Measurements from ENCODE around the gene ST6GALNAC5.

Gene ST6GALNAC5

DNA sequence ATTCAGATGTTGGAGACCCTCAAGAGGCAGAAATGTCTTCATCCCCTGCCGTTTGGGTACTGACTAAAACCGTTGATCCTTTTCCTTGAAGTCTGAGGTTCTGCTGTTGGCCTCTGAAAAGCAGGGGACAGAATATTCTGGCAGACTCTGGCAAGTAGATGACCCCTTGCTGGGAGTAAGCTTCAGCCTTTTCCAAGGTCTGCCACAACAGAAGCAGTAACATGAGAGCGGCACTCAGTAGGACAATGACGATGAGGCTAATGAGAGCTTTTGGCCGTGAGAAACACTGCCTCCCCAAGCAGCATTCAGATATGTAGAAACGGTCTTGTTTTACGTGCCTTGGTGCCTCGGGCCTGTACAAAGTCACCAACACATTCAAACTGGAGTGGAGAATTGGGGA is 143.7 kb downstream of the ST6GALNAC5 start:
- H3K27ac ChIP-seq: no peak overlapping the region
- TF ChIP-seq ZFX (IDR thresholded peaks at IDR 0.05; ENCODE audit: borderline replicate concordance): no peak
- TF ChIP-seq, protein P1, sequence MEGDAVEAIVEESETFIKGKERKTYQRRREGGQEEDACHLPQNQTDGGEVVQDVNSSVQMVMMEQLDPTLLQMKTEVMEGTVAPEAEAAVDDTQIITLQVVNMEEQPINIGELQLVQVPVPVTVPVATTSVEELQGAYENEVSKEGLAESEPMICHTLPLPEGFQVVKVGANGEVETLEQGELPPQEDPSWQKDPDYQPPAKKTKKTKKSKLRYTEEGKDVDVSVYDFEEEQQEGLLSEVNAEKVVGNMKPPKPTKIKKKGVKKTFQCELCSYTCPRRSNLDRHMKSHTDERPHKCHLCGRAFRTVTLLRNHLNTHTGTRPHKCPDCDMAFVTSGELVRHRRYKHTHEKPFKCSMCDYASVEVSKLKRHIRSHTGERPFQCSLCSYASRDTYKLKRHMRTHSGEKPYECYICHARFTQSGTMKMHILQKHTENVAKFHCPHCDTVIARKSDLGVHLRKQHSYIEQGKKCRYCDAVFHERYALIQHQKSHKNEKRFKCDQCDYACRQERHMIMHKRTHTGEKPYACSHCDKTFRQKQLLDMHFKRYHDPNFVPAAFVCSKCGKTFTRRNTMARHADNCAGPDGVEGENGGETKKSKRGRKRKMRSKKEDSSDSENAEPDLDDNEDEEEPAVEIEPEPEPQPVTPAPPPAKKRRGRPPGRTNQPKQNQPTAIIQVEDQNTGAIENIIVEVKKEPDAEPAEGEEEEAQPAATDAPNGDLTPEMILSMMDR (IDR thresholded peaks at IDR 0.05): no peak

DNA sequence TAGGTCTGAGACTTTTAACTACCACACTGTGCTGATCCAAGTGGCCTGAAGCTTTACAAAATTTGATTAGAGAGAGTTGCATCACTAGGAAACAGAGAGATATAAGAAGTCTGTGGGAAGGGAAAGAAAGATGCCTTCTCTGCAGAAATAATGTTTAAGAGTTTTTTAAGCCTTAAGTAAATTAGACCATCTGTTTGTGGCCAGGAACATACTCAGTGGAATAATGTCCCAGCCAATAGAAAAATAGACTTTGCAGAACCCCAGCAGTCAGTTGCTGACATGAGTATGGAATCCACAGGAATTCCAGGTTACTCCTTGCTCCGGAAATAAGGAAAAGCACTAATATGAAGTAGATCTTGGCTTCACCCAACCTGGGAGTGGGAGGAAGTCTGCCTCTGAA is 144.8 kb downstream of the ST6GALNAC5 start:
- TF ChIP-seq, protein P1 (IDR thresholded peaks at IDR 0.05): no peak
- TF ChIP-seq ZFX (IDR thresholded peaks at IDR 0.05; ENCODE audit: borderline replicate concordance): no peak
- H3K27ac ChIP-seq: no peak overlapping the region

DNA sequence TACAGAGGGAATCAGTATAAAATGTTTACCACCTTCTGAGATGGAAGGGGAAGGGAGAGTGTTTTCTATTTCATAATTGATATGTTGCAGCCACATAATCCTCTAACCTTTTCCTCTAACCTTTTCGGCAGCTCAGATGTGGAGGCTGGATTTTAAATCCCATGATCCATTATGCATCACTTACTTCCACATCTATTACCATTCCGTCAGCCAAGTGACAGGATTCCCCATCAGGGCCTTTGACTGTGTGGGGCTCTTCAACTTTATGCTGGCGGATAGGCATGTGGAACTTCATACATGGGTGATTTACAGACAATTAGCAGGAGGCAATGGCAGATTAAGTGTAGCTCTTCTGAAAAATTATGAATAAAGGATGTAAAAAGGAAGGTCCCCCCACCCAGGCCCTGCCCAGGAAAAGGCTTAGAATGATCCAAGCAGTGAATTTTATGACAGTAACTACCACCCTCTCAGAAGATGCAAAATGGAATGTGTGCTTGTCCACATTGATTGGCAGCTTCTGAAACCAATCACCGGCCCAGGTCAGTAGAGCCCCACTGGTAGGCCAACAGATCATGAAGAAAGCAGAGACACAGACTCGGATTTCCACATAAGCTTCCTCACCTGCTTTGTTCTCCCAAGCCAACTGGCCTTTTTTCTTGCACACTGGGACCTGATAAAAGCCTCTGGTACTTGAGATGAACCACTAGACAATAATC is 147.0 kb downstream of the ST6GALNAC5 start:
- TF ChIP-seq ZFX (IDR thresholded peaks at IDR 0.05; ENCODE audit: borderline replicate concordance): no peak
- TF ChIP-seq, protein P1 (IDR thresholded peaks at IDR 0.05): no peak
- no peak overlapping the region for H3K27ac ChIP-seq

DNA sequence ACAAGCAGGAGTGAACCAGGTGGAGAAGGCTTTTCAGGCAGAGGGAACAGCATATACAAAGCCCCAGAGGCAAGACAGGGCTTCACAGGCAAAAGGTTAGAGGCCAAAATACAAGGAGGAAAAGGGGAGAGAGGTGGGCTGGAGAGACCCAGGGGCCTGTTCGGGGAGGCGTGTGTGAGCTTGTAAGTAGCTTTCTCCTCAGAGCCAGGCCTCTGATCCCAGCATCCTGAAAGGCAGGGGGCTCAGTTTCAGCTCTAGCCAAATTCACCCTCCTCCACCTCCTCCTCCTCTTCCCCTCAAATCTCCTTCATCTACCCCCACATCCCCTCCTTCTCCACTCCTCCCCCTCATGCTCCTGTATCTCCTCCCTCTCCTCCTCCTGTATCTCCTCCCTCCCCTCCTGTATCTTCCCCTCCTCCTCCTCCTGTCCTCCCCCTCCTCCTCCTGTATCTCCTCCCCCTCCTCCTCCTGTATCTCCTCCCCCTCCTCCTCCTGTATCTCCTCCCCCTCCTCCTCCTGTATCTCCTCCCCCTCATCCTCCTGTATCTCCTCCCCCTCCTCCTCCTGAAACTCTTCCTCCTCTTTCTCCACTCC is 148.6 kb downstream of the ST6GALNAC5 start:
- TF ChIP-seq, protein P1 (IDR thresholded peaks at IDR 0.05): no peak
- no peak for TF ChIP-seq ZFX (IDR thresholded peaks at IDR 0.05; ENCODE audit: borderline replicate concordance)
- H3K27ac ChIP-seq: no peak overlapping the region

DNA sequence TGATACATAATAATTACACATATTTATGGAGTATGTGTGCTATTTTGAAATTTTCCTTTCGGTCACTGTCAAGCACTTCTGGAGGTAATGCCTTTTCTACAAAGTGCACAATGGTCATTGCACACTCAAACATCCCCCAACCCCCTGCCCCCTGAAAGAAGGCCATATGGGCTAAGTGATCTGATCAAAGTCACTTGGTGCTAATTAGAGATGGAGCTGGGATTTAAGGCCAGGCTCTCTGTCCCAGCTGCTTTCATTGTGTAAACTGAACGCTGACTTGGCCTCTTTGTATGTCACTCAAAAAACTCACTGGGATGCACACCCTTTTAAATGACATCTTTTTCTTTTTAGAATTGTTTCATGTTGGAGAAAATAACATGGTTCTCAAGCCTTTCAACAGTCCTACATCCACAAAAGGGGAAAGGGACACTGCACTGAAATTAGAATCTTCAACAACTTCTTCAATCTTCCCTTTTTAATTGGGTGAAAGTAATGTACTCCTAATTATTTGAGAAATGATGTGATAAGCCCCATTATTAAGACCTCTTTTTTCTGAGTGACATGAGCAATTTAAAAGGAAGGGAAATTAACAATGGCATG is 149.2 kb downstream of the ST6GALNAC5 start:
- TF ChIP-seq, protein P1 (IDR thresholded peaks at IDR 0.05): no peak
- TF ChIP-seq ZFX (IDR thresholded peaks at IDR 0.05; ENCODE audit: borderline replicate concordance): no peak
- H3K27ac ChIP-seq: no peak overlapping the region

DNA sequence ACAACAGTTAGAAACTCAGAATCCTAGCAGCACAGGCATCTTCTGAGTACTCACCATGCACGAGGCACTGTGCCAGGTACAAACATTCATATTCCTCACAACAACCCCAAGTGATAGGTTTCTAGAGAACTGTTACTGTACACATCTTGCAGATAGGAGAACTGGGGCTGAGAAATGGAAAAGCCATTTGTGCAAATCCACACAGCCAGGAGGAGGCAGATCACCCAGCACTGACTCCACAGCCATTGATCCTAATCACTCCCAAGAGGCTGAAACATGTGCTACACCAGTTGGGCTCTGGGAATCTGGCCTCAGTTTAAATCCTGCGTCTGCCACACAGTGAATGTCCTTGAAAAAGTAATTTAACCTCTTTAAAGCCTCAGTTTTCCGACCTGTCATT is 151.0 kb downstream of the ST6GALNAC5 start:
- TF ChIP-seq, protein P1 (IDR thresholded peaks at IDR 0.05): no peak
- TF ChIP-seq ZFX (IDR thresholded peaks at IDR 0.05; ENCODE audit: borderline replicate concordance): no peak
- H3K27ac ChIP-seq: no peak overlapping the region

DNA sequence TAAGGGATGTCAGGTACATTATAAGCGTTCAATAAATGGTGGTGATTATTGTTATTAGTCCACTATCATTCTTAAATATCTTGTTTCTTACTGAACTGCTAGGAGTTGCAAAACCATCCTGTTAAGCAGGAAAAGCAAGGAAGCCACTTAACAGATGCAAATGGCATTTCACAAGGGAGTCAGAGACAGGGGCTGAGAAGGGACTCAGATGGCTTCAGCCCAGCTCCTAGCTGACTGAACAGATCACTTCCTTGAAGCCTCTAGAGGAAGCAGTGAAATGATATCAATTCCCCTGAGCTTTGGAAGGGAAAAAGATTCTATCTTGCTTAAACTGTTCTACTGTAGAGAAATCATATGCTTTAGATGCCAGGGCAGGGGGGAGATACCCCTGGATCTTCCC is 151.5 kb downstream of the ST6GALNAC5 start:
- TF ChIP-seq ZFX (IDR thresholded peaks at IDR 0.05; ENCODE audit: borderline replicate concordance): no peak
- TF ChIP-seq, protein P1 (IDR thresholded peaks at IDR 0.05): no peak
- H3K27ac ChIP-seq: no peak overlapping the region
